Measurements from ENCODE around the gene DCLK3.

DCLK3 gene

DNA sequence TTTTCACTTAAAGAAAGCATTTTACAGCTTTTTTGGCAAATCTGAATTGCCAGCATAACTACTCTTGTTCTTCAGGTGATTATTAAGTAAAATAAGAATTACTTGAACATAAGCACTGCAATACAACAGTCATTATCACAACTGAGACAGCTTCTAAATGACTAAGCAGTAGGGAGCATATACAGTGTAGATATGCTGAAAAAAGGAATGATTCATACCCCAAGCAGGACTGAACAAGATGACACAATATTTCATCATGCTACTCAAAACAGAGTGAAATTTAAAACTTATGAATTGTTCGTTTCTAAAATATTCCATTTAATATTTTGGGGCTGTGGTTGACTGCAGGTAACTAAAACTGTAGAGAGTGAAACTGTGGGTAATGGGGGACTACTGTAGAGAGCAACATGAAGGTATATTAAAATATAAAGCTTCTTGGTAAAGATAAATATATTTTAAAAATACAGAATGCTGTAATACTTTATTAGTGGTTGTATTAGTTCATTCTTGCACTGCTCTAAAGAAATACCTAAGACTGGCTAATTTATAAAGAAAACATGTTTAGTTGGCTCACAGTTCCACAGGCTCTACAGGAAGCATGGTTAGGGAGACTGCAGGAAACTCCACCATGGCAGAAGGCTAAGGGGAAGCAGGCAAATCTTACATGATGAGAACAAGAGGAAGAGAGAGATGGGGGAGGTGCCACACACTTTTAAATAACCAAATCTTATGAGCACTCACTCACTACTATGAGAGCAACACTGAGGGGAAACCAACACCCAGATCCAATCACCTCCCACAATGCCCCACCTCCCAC, 84.8 kb downstream of the DCLK3 start:
- FAIRE-seq (no peak), DNase-seq (ENCODE audit: insufficient read length, low spot score) (no peak)
- TF ChIP-seq, protein P1, sequence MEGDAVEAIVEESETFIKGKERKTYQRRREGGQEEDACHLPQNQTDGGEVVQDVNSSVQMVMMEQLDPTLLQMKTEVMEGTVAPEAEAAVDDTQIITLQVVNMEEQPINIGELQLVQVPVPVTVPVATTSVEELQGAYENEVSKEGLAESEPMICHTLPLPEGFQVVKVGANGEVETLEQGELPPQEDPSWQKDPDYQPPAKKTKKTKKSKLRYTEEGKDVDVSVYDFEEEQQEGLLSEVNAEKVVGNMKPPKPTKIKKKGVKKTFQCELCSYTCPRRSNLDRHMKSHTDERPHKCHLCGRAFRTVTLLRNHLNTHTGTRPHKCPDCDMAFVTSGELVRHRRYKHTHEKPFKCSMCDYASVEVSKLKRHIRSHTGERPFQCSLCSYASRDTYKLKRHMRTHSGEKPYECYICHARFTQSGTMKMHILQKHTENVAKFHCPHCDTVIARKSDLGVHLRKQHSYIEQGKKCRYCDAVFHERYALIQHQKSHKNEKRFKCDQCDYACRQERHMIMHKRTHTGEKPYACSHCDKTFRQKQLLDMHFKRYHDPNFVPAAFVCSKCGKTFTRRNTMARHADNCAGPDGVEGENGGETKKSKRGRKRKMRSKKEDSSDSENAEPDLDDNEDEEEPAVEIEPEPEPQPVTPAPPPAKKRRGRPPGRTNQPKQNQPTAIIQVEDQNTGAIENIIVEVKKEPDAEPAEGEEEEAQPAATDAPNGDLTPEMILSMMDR (IDR thresholded peaks at IDR 0.05; ENCODE audit: insufficient read depth, missing control alignments): no peak

DNA sequence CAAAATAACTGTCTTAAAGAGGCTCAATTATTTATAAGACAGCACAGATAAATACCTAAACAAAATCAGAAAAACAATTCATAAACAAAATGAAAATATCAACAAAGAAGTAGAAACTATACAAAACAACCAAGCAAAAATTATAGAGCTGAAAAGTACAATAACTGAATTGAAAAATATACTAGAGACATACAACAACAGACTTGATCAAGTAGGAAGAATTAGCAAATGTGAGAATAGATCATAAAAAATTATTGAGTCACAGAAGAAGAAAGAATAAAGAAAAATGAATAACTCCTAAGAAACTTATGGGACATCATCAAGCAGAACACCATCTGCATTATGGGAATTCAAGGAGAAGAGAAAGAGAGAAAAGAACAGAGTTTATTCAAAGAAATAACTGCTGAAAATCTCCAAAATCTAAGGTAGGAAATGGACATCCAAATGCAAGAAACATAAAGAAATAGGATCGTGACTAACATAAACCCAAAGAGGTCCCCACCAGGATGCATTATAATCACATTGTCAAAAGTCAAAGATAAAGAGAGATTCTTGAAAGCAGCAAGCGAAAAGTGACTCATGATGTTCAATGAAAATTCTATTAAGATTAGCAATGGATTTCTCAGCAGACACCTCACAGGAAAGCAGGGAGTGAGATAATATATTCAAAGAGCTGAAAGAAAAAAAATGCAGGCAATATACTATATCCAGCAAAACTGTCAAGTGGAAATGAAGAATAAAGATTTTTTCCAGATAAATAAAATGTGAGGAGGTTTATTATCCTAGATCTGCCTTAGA, 85.9 kb downstream of the DCLK3 start:
- no peak for FAIRE-seq
- DNase-seq (ENCODE audit: insufficient read length, low spot score): no peak
- TF ChIP-seq, protein P1 (IDR thresholded peaks at IDR 0.05; ENCODE audit: insufficient read depth, missing control alignments): no peak

DNA sequence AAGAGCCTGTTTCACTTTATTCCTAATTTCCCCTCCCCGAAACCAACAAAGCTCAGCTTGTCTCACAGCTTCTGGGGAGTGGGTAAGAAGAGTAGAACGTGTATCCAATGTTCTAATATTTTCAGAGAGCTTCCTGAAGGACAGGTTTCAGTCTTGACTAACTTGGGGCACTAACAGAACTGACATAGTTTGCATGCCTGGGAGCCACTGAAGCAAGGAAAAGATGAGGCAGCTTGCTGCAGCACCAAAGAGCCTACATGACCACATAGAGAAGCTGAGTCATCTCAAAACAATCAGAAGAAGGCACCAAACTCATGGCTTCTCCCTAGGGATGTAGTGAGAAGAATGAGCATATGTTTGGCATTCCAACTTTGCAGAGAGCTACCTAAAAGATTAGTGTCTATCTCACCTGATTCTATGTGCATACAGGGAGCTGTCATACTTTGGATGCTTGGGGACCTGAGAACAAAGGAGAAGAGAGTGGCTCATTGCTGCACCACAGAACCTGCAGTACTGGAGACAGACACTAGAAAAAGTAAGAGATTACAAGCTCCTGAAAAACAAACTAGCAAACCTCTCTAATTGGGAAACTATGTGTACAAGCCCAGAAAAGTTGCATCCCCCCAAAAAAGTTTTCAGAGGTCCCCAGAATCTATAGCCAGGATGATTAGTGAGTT, 86.9 kb downstream of the DCLK3 start:
- no peak for DNase-seq (ENCODE audit: insufficient read length, low spot score)
- no peak for FAIRE-seq
- TF ChIP-seq, protein P1 (IDR thresholded peaks at IDR 0.05; ENCODE audit: insufficient read depth, missing control alignments): no peak

DNA sequence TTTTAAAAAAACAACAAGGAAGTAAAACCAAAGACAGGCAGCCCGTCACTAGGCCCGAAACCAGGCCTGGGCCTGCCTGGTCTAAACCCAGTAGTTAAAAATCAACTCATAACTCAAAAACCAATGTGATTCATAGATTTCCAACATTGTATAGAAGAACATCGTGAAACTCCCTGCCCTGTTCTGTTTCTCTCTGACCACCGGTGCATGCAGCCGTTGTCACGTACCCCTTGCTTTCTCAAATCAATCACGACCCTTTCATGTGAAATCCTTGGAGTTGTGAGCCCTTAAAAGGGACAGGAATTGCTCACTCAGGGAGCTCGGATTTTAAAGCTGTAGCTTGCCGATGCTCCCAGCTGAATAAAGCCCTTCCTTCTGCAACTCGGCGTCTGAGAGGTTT, 89.5 kb downstream of the DCLK3 start:
- TF ChIP-seq, protein P1 (IDR thresholded peaks at IDR 0.05; ENCODE audit: insufficient read depth, missing control alignments): no peak
- FAIRE-seq: no peak
- no peak for DNase-seq (ENCODE audit: insufficient read length, low spot score)

DNA sequence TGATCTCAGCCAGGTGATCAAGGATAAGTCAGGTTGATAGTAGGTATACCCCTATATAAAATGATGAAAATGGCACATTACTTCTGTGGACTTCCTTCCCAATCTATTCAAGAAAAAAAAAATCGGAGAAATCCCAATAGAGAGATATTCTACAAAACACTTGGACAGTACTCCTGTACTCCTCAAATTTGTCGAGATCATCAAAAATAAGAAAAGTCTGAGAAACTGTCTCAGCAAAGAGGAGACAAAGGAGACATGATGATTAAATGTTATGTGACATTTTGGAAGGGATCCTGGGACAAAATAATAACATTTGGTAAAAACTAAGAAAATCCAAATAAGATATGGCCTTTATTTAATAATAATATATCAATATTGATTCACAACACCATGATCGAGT, 94.6 kb downstream of the DCLK3 start:
- TF ChIP-seq, protein P1 (IDR thresholded peaks at IDR 0.05; ENCODE audit: insufficient read depth, missing control alignments): no peak
- DNase-seq (ENCODE audit: insufficient read length, low spot score) (no peak), FAIRE-seq (no peak)

DNA sequence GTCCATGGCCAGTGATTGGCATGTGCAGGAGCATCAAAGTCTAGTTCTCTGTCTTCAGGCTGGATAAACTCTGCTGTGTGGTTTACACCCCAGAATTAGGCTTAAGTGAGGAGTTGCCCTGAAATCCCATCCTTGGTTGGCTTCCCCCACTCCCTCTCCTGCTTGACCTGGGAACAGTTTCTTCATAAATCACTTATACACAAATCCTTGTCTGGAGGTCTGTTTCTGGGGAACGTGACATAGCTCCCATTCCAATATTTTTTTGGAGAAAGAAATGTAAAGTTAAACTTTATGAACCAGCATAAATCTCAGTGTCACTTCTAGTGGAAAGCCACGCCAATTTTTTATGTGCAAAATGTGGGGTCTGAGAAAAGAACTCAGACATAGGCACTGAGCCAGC, 98.2 kb downstream of the DCLK3 start:
- DNase-seq (ENCODE audit: insufficient read length, low spot score) (no peak), FAIRE-seq (no peak)
- TF ChIP-seq, protein P1 (IDR thresholded peaks at IDR 0.05; ENCODE audit: insufficient read depth, missing control alignments): no peak
